NCI-H2107 (cell line): ENCODE data around the gene MAPKAPK2.
A peak's percentile ranks its signal among the peaks of the same experiment; 100 is the strongest.

Source experiments
- DNase-seq: peaks from one replicate; lab custom pipeline; 2025; lab: John Stamatoyannopoulos, UW

The MAPKAPK2 gene

DNA sequence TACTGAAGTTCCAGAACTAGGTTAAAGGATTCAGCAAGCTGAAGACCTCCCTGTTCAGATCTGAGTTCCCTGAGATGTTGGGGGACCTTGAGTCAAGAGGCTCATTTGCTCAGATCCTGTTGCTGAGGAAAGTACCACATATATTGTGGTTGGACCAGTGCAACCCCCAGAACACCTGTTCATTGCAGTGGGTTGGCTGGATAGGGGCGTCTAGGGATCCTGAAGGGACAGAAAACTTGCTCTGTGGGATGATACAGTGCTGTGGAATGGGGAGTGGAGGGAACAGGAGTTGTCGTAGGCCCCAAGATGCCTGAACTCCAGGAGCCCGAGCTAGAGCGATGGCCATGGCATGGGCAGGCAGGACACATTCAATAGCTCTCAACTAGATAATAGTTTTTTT lies 24.6 kb upstream of the MAPKAPK2 start:
- no peak for DNase-seq

- DNase-seq, result no peak
These were observed 23.4 kb upstream of the MAPKAPK2 start for GRCh38 chr1:206661161-206661820.

DNA sequence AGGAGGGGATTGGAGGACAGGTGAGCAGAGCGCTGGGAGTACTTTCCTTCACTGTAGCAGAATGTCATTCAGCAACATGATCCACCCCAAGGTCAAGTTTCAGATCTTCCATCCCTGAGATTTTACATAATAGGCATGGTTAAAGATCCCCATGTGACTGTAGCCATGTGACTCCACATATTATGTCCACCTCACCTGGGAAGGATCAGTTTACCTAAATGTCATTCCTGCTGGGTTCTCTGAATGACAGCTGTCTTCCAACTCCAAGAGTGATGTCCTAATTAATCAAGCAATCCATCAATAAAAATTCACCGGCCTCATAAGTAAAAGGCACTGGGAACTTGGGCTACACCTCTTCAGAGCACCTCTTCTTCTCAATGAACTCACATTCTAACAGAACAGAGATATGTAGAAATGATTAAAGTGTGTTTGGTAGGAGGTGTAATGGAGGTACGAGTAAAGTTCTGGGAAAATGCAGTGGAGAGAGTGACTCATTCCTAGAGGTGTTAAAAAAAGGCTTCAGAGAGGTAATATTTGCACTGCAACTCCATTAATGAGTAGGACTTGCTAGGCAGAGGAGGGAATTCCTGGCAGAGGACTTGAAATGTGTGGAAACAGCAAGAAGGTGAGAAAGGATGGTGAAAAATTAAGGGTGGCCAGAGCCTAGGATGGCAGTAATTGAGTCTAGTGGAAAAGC lies 22.2 kb upstream of the MAPKAPK2 start:
- no peak for DNase-seq

GRCh38 chr1:206663362-206663761 lies 21.3 kb upstream of the MAPKAPK2 start:
- DNase-seq, result no peak

- peak; percentile 60 for DNase-seq
These were observed 20.7 kb upstream of the MAPKAPK2 start for GRCh38 chr1:206663832-206664652.

- DNase-seq, result no peak
These were observed 20.0 kb upstream of the MAPKAPK2 start for GRCh38 chr1:206664740-206665139.

- DNase-seq, result no peak
These were observed 18.6 kb upstream of the MAPKAPK2 start for GRCh38 chr1:206666031-206666561.

- DNase-seq, result no peak
These were observed 17.6 kb upstream of the MAPKAPK2 start for GRCh38 chr1:206666954-206667665.

GRCh38 chr1:206668351-206668750 lies 16.4 kb upstream of the MAPKAPK2 start:
- no peak for DNase-seq

DNA sequence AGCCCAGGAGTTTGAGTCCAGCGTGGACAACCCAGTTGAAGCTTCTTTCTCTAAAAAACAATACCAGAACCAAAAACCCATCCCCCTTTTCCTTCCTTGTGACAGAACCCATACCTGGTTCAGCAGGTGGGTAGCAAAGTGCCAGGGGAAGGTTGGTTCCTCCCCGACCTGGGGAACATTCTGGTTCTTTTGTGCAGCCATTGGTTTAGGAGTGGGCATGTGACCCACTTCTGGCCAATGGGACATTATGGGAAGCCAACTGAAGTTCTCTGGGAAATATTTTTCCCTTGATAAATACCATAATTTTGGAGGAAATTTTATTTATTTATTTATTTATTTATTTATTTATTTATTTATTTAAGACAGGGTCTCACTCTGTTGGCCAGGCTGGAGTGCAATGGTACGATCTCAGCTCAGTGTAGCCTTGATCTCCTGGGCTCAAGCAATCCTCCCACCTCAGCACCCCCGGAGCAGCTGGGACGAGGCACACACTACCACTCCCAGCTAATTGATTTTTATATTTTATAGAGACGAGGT lies 15.8 kb upstream of the MAPKAPK2 start:
- DNase-seq, result no peak

DNA sequence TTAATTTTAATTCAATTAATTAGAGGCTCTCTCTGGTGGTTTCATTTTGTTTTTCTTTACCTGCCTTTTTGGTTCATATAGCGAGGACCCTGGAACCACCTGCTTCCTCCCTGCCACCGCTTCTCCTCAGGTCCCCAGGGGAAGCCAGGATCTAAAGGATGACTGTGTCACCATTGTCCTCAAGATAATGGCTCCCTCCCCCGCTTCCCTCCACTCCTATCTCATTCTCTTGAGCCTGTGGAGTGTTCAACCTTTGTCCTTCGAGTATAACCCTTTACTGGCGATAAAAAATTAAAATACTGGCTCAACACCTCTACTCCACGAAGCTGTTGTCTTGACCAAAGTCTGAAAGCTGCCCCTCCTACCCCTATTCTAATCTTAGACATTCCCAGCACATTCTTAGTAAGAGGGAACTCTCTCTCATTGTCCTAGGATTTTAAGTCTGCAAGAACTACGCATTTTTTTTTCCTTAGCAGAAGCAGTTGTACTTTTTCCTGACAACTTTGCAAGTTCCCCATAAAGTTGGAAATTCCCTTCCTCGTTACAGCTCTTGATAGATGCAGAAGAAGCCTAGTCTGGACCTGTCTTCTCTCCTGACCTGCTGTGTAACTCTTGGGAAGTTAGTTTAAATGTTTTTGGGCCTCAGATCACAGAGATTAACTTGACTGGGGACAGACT lies 12.6 kb upstream of the MAPKAPK2 start:
- no peak for DNase-seq

DNA sequence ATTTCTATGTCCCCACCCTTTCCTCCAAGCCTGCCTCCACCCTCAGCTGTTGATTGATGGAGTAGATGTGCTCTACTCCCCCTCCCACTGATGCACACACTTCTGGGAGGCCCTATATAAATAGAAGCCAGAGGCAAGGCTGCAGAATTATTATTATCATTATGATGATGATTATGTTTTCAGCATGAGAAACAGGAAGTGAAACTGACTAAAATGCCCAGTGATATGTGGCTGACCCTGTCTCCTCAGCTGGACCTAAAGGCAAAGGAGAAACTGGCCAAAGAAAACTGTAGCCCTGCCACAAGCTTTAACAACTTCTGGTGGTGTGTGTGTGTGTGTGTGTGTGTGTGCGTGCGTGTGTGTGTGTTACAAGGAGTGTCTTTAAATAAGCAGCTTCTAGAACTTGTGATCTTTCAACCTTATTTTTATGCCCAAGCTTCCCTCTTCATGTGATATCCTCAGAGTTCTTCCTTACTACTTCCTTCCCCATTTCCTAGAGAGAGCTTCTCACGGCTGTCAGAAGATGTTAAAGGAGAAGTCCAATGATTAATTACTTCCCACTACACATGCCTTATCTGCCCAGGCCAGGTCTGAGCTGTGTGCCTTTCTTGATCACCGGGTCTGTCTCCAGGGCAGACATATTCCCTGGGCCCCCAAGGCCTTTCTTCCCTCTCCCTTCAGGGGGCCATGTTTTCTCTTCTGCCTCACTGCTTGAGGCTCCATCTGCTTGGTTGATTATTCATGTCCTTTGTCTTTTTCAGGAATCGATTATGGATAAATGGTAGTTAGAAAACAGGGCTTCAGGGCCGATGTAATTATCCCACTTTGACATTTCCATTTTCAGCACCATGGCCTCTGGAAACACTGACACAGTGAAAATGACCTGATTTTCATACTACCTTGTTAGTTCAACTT lies 11.6 kb upstream of the MAPKAPK2 start:
- no peak for DNase-seq

DNA sequence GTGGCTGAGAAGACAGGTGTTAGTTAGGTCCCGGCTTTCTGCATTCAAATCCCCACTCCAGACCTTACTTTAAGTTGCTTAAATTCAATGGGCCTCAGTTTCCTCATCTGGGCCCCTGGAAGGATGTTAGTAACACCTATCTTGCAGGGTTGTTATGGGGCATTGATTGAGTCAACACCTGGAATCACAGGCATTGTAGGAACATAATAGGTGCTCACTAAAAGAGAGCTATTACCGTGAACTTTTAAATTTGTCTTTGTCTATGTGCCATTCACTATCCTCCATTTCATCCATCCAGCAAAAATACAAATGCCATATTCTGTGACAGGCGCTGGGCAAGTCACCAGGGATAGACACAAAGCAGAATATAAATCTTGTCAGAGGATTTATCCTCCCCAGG lies 10.5 kb upstream of the MAPKAPK2 start:
- DNase-seq, result no peak

GRCh38 chr1:206674745-206675175 lies 9.9 kb upstream of the MAPKAPK2 start:
- DNase-seq, result peak; percentile 42

GRCh38 chr1:206676499-206676898 lies 8.2 kb upstream of the MAPKAPK2 start:
- no peak for DNase-seq

DNA sequence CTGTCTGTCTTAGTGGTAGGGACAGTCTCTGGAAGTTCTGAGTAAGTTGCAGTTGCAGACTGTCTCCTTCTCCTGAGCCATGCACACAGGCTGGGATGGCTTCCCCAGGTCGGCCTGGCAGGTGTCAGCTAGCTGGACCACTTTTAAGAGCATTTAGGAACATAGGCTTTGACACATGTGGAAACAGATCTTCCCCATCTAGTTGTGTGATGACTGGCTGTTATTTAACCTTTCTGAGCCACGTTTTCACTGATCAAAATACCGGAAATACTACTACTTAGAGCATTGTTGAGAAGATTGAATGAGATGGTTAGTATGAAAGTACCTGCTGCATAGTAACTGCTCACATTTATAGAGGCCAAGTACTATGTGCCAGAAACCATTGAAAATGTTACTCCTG lies 6.2 kb upstream of the MAPKAPK2 start:
- DNase-seq, result no peak

DNA sequence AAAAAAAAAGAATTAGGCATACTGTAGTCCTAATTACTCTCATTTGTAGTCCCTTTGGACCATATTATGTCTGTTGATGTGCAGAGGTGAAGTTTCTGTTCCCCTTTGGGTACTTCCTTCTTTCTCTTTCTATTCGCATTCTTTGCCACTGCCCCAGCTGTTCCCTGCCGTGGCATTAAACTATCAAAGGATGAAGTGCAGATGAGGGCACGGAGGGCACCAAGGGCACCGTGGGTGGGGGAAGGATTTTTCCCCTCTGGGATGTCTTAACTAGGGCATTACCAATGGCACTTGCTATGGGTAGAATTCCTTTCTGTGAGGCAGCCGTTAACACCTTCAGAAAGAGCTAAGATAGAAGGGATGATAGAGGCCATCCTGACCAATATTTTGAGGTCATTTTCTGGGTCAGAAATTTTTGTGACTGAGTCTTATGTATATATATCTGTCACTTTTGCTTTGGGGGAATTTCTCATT lies 4.9 kb upstream of the MAPKAPK2 start:
- DNase-seq, result no peak

DNA sequence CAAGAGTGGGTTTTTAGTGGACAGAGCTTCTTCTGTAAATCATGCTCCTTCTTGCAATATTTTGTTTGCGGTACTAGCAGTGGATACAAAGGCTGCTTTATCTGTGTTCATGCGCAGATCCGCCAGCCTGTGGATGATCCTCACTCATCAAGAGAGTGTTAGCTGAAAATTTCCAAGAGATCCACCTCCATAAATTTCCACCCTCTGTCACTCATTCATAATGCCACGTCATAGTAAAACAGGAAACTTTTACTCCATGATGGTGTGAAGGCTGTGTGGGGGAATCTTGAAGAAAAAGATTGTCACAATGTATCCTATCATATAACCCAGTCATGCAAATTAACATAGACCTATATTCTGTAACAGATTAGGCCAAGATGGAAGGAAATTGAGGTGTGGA lies 4.4 kb upstream of the MAPKAPK2 start:
- no peak for DNase-seq

- DNase-seq, result no peak
These were observed 3.3 kb upstream of the MAPKAPK2 start for GRCh38 chr1:206681359-206681758.

- no peak for DNase-seq
These were observed 2.6 kb upstream of the MAPKAPK2 start for GRCh38 chr1:206682111-206682510.
